NT2/D1 (cell line): ENCODE data around the gene FAM186B.

ENCODE experiments used
- YY1 ChIP-seq: IDR thresholded peaks from 2 replicates; pipeline ENCODE4 v1.6.1; 2011; ENCODE audit not compliant: insufficient read length, insufficient read depth
- ZNF274 ChIP-seq: IDR thresholded peaks from 2 replicates; pipeline ENCODE4 v1.6.1; 2011; ENCODE audit warnings: mild to moderate bottlenecking, low read depth, low read length

GRCh38 chr12:49624921-49625577 lies 19.6 kb upstream of the FAM186B start:
- no peak for TF ChIP-seq ZNF274
- TF ChIP-seq YY1 = no peak
